Activated T-cell treated with anti-CD3 and anti-CD28 coated beads, Interleukin-2, amount 50 U/mL, for 24 hours (primary cell): ENCODE results near the gene SLC23A1.

Experiments
- DNase-seq: peaks from one replicate; pipeline ENCODE4 v3.0.0-alpha.2; 2020
- H3K27ac Mint-ChIP-seq: 2 replicates; pipeline ENCODE4 v1.8.0; 2020; ENCODE audit warnings: mild to moderate bottlenecking, mixed read lengths
- H3K27me3 Mint-ChIP-seq: 2 replicates; pipeline ENCODE4 v1.8.0; 2020; ENCODE audit warnings: mixed read lengths
- H3K36me3 Mint-ChIP-seq: 2 replicates; pipeline ENCODE4 v1.8.0; 2020; ENCODE audit warnings: low read depth, mixed read lengths
- H3K4me1 Mint-ChIP-seq: 2 replicates; pipeline ENCODE4 v1.8.0; 2020; ENCODE audit warnings: low read depth, mixed read lengths
- H3K4me3 Mint-ChIP-seq: 2 replicates; pipeline ENCODE4 v1.8.0; 2020; ENCODE audit warnings: mild to moderate bottlenecking, moderate library complexity, mixed read lengths
- H3K9me3 Mint-ChIP-seq: 2 replicates; pipeline ENCODE4 v1.8.0; 2020; ENCODE audit warnings: mixed read lengths

SLC23A1 gene

DNA sequence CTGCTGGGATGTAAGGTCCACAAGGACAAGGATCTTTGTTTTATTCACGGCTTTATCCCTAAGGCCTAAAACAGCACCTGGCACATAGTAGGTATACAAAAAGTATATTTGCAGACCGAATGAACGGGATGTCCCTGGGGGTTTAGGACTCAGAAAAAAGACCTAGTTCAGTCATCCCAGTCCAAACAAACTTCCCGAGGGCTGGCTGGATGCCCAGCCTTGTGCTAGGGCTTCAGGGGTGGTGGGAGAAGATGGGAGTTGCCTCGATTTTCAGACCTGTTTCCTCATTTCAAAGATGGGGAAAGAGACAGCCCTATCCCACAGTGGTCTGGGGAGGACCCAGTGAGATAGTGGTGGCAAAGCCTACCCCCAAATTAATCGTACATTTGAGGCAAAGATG, 14.8 kb upstream of the SLC23A1 start:
- Mint-ChIP-seq H3K36me3 (peaks cover 36% of the 10 kb centered on the region), H3K4me3 (no peak overlapping the region), H3K27ac (no peak overlapping the region), H3K9me3 (no peaks in the 10 kb centered on the region), H3K4me1 (peaks cover 37% of the 10 kb centered on the region), H3K27me3 (no peaks in the 10 kb centered on the region)
- no peak for DNase-seq

DNA sequence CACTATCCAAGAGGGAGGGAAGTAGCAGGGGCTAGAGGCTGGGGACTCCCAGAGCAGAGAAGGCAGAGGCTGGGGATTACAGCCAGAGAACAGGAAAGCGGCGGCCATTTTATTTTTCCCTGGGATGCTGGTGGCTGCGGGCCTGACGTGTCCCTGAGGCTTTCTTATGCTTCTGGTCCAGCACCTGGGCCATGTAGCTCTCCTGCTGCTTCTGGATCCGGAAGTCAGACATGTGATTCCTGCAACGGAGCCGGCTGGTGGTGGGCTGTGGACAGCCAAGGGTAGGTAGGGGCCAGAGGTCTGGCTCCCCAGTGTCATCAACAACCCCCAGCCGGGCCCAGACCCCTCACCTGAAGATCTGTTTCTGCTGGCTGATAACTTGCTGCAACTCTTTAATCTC, 13.6 kb upstream of the SLC23A1 start:
- peaks cover 35% of the 10 kb centered on the region for H3K4me1 Mint-ChIP-seq
- DNase-seq: no peak
- no peaks in the 10 kb centered on the region for H3K27me3 Mint-ChIP-seq
- peaks cover 41% of the 10 kb centered on the region for H3K36me3 Mint-ChIP-seq
- H3K4me3 Mint-ChIP-seq: no peak overlapping the region
- H3K9me3 Mint-ChIP-seq: no peaks in the 10 kb centered on the region
- H3K27ac Mint-ChIP-seq: peak overlapping the region; percentile 39

DNA sequence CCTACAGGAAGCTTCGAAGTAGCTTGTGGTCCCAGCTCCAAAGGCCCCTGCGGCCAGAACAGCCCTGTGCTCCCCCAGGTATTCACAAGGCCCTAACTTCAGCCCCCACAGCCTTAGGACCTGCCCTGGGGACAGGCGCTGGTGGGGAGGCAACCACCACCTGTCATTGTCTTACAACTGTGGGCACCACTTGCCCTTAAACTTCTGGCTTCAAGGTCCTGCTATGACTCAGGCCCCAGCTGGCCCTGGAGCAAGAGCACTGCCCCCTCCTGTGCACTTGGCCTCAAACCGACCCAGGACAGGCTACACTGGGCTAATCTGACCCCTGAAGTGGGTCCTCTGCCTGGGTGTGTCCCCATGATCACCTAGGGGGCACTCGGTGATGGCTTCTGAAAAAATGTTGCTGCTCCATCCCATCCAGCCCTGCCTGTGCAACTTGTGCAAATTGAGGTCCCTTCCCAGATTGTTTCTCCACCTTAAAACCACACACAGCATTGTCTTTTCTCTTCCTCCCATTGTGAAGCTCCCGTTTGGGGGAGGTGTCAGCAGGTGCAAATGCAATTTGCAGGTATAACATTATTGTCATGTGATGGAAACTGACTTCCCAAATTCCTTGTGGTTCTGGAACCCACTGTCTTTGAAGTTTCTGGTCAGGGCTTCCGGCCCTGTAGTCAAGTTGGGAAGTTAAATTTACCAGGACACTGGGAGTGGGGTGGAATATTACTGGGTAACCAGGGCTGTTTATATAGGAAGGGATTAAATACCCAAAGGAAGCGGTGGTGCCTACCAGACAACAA, 12.9 kb upstream of the SLC23A1 start:
- H3K9me3 Mint-ChIP-seq: no peaks in the 10 kb centered on the region
- H3K4me3 Mint-ChIP-seq: peak overlapping the region; percentile 67
- peaks cover 42% of the 10 kb centered on the region for H3K4me1 Mint-ChIP-seq
- no peak overlapping the region for H3K27ac Mint-ChIP-seq
- peaks cover 44% of the 10 kb centered on the region for H3K36me3 Mint-ChIP-seq
- H3K27me3 Mint-ChIP-seq: no peaks in the 10 kb centered on the region
- no peak for DNase-seq

DNA sequence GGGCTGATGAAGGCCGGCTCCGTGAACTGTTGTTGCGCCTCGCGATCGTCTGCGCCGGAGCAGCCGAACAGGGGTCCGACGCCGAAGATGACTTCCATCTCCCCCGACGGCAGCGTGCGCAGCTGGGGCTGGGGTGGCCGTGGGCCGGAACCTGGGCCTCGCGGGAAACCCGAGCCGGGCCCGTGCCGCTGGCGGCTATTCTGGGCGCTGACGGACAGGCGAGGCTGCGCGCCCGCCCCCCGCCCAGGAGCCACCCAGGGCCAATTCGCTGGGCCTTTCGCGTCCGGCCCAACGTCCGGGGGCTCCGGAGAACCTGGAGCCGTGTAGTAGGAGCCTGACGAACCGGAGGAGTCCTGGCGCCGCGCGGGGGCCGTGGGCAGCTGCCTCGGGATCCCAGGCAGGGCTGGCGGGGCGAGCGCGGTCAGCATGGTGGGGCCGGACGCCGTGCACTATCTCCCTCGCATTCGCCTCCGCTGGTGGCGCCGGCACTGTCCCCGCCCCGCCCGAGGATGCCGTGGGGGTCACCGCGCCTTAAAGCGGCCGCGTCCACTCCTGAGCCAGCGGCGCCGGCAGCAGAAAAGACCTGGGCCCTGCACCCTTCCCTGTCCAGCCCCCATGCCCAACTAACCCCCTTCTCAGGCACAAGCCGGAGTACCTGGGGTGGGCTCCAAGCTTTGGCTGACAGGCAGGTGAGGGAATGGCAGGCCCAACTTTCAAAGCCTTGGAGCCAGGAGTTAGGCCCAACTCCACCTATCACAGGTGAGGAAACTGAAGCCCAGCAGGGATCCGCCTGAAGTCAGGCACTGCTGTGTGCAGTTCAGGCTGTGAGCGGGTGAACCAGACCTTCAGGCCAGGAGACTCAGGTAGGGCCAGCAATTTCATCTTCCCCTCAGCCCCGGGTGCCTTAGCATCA, 11.8 kb upstream of the SLC23A1 start, which contains the start of gene PROB1:
PROB1 (minus strand) TSS at position 451 of the 913 bp plus-strand sequence; CDS start at position 428, 23 bp downstream.
- H3K36me3 Mint-ChIP-seq: peaks cover 44% of the 10 kb centered on the region
- H3K9me3 Mint-ChIP-seq: no peaks in the 10 kb centered on the region
- H3K27me3 Mint-ChIP-seq: no peaks in the 10 kb centered on the region
- H3K27ac Mint-ChIP-seq: peak within 1 kb of the TSS; percentile 84
- DNase-seq: no peak
- H3K4me1 Mint-ChIP-seq: peaks cover 52% of the 10 kb centered on the region
- peak within 1 kb of the TSS; percentile 90 for H3K4me3 Mint-ChIP-seq

DNA sequence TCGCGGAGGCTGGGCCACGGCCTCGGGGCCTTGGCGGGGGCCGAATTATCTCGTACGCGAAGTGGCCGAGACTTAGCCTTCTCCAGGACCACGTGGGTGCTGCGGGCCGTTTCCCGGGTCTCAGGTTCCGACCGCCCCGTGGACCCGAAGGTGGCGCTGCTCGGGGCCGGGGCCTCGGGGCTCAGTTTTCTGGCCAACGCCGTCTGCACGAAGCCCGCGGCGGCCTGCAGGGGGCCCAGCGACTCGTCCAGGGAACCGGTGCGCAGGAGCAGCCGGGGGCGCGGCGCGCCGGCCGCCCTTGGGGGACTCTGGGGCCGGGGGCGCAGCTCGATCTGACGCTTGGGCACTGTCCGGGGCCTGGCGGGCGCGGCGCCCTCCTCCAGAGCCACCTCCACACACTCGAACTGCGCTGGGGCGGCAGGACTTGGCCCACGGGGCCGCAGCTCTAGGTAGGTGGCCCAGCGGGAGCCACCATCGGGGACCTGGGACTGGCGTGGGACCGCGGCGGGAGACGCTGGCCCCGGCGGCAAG, 11.1 kb upstream of the SLC23A1 start:
- H3K27me3 Mint-ChIP-seq: no peaks in the 10 kb centered on the region
- H3K9me3 Mint-ChIP-seq: no peaks in the 10 kb centered on the region
- H3K4me1 Mint-ChIP-seq: peaks cover 52% of the 10 kb centered on the region
- H3K4me3 Mint-ChIP-seq: peak overlapping the region; percentile 90
- H3K27ac Mint-ChIP-seq: peak overlapping the region; percentile 84
- peak; percentile 81 for DNase-seq
- H3K36me3 Mint-ChIP-seq: peaks cover 39% of the 10 kb centered on the region

DNA sequence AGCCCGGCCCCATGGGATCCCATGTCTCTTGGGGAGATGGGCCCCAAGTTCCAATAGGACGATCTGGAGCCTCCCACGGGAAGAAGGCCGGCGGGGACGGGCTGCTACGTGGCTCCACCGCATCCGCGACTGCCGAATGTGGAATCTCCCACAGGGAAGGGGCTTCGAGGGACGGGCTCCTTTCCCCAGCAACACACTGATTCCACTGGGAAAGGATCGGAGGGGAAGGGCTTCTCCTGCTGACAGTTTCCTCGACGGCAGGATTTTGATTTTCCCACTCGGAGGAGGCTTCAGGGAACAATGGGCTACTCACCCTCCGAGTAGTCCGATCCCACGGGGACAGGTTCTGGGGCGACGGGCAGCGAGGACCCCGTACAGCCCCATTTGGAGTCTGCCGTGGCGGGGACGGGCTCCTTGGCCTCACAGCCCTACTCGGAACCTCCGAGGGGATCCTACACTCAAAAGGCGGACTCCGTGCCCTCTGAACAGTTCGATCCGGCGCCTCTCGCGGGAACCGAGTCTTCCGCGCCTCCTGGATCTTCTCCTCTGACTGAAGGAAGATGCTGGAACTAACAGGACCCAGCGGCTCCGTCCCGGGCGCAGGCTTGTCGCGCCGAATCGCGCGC, 10.5 kb upstream of the SLC23A1 start:
- Mint-ChIP-seq H3K9me3 (no peaks in the 10 kb centered on the region), H3K4me1 (peaks cover 53% of the 10 kb centered on the region), H3K27me3 (no peaks in the 10 kb centered on the region), H3K36me3 (peaks cover 39% of the 10 kb centered on the region), H3K27ac (peak overlapping the region; percentile 84), H3K4me3 (peak overlapping the region; percentile 90)
- DNase-seq: no peak

DNA sequence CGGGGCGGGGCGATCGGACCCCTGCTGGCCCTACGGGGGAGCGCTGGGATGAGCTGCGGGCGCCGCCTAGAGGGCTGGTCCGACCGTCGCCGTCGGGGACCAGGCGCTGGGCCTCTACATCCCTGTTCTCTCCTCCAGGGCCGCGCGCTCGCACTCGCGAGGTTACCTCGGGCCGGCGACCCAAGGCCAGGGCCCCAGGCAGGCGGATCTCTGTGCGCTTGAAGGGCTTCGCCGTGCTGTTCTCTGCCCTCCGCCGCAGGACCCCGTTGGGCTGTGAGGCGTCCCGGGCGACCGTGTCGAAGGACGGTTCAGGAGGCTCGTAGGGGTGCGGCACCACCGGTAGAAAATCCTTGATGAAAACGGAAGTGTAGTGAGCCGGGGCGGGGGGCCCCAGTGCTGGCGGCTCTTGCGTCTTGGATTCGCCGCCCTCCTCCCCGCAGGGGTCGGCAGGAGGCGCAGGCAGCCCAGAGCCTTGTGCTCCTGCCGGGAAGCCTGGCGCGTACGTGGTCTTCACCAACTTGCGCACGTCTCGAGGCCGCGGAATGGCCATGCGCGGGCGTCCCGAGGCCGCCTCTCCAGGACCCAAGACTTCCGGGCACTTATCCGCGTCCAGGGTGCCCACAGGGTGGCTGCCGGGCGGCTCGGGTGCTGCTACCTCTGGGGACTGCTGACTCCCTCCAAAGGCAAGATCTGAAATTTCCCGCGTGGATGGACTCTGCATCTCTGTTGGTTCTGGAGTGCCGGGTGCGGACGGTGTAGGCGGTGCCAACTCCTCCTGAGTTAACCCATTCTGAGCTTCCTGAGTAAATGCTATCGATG, 9.8 kb upstream of the SLC23A1 start:
- H3K4me3 Mint-ChIP-seq: peak overlapping the region; percentile 90
- peaks cover 36% of the 10 kb centered on the region for H3K36me3 Mint-ChIP-seq
- H3K27me3 Mint-ChIP-seq: no peaks in the 10 kb centered on the region
- no peaks in the 10 kb centered on the region for H3K9me3 Mint-ChIP-seq
- peaks cover 53% of the 10 kb centered on the region for H3K4me1 Mint-ChIP-seq
- H3K27ac Mint-ChIP-seq: peak overlapping the region; percentile 91
- DNase-seq: peak; percentile 88

DNA sequence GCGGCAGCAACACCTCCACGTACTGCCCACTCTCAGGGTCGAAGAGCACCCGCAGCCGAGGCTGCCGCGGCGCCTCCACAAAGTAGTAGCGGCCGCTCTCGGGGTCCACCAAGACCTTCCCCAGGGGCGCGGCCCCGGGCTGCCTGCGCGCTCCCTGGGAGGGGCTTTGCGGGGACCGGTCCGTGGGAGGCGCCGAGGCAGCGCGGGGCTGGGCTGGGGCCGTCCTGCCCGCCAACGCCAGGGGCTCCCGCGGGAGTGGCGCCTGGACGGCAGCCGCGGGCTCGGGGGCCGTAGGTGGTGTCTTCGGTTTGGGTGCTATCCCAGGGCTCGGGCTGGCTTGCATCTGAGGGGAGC, 9.2 kb upstream of the SLC23A1 start:
- peak overlapping the region; percentile 91 for H3K27ac Mint-ChIP-seq
- peaks cover 53% of the 10 kb centered on the region for H3K4me1 Mint-ChIP-seq
- DNase-seq: no peak
- peak overlapping the region; percentile 90 for H3K4me3 Mint-ChIP-seq
- H3K9me3 Mint-ChIP-seq: no peaks in the 10 kb centered on the region
- H3K27me3 Mint-ChIP-seq: no peaks in the 10 kb centered on the region
- H3K36me3 Mint-ChIP-seq: peaks cover 35% of the 10 kb centered on the region

DNA sequence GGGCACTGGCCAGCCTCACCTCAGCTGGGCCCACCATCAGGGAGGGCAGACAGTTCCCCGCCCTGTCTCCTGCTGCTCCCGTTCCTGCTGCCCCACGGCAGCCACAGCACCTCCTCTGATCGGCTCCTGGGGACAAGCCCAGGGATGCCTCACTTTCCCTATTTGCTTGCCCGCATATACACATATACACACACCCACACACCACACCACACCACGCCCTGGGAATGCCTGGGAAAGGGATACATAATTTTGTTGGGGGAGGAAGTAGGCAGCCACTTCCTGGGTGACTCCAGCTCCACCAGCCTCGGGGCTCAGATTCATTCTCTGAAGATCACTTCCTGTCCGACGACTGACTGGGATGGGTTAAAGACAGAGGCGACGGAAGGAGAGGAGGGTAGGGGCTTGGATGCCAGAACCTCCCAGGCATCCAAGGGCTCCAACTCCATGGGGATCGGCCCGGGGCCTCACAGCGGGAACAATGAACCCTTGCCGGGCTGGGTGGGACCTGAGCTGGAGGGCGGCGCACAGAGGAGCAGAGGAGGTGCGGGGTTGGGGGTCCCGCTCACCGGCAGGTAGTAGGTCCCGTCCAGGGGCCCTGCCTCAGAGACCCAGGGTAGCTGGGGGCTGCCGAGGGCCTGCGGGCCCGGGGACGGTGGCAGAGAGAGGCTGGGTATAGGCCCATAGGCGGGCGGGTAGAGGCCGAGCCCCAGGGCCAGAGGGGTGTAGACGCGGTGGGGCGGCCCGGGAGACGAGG, 8.7 kb upstream of the SLC23A1 start:
- H3K27ac Mint-ChIP-seq: peak overlapping the region; percentile 95
- DNase-seq: no peak
- no peaks in the 10 kb centered on the region for H3K27me3 Mint-ChIP-seq
- no peaks in the 10 kb centered on the region for H3K9me3 Mint-ChIP-seq
- peaks cover 50% of the 10 kb centered on the region for H3K4me1 Mint-ChIP-seq
- peak overlapping the region; percentile 90 for H3K4me3 Mint-ChIP-seq
- H3K36me3 Mint-ChIP-seq: peaks cover 30% of the 10 kb centered on the region

DNA sequence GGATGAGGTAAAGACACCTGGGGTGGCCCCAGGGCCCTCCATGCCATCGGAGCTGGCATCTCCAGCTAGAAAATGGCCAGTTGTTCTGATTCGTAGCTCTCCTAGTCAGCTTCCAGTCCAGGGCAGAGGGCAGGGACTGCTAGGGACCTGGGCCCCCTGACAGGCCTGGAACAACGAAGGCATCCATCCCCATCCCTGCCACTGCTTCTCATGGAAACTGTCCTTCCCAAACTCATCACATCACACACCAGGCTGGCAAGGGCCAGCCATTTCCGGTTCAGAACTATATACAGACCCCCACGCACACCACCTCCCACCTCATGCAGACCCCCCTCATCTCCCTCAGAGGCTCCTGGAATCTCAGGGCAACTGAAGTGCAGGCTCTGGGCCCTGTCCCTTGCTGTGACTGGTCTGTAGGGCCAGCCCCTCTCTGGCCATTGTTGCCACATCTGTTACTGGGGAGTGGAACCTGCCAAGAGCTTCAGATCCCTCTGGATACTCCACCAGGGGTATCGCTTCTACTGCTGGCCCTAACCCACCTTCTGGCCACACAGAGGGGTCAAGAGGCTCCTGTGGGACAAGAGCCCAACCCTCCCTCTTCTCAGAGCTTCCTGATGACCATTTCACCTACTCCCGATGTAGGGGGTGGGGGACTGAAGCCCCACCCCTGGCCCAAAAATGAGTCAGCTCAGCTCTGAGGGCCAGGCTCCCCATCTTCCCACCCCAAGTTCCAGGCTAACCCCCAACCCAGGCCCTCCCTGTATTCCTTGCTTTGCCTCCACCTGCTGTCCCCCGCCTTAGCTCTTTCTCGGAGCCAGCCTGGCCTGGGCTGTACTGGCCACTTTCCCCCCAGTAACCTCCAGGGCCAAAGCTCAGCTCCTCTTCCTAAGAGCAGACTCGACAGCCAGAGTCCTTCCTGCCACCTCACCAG, 7.8 kb upstream of the SLC23A1 start:
- H3K4me3 Mint-ChIP-seq: peak overlapping the region; percentile 90
- no peaks in the 10 kb centered on the region for H3K9me3 Mint-ChIP-seq
- peak overlapping the region; percentile 95 for H3K27ac Mint-ChIP-seq
- peaks cover 52% of the 10 kb centered on the region for H3K4me1 Mint-ChIP-seq
- peaks cover 25% of the 10 kb centered on the region for H3K36me3 Mint-ChIP-seq
- H3K27me3 Mint-ChIP-seq: no peaks in the 10 kb centered on the region
- no peak for DNase-seq

DNA sequence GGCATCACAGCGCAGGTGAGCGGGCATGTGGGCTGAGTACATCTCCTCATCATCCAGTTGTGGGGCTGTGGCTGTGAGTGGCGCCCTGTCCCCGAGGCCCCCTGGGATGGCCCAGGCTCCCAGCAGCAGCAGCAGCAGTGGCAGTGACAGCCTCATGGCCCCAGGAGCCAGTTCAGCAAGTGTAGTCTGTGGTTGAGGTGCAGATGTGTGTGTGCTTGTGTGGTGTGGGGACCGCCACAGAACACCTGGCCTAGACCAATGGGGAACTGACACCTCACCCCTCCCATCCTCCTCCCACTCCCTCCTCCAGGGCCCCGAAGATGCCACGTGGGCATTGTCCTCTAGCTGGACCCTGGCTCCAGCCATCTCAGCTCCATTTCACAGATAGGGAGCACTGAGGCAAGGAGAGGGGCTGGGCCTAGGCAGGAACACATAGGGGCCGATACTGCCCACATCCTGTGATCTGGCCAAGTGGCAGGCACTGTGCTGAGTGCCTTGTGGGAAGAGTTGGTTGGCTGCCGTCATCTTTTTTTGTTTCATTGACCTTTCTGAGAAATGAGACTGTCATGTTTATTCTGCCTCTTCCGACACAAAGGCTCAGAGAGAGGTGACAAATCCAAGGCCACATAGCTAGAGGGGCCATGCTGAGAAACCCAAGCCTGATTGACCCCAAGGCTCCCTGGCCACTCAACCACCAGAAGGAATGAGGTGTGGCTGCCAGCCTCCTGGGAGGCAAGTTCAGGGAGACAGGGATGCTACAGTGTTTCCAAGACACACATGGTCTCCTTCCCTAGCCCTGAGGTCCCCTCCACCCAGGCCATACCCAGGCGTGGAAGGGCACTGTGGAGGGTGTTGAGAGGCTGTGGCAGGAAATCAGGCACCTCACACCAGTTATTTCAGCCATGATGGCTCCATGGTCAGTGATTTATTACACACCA, 6.9 kb upstream of the SLC23A1 start, which contains the start of gene MZB1:
MZB1 (minus strand) TSS at position 213 of the 938 bp plus-strand sequence; CDS start at position 156, 57 bp downstream.
- peak; percentile 78 for DNase-seq
- no peaks in the 10 kb centered on the region for H3K27me3 Mint-ChIP-seq
- no peaks in the 10 kb centered on the region for H3K9me3 Mint-ChIP-seq
- H3K36me3 Mint-ChIP-seq: peaks cover 19% of the 10 kb centered on the region
- peak within 1 kb of the TSS; percentile 95 for H3K27ac Mint-ChIP-seq
- peaks cover 58% of the 10 kb centered on the region for H3K4me1 Mint-ChIP-seq
- H3K4me3 Mint-ChIP-seq: peak within 1 kb of the TSS; percentile 90
